K562 (cell line): ENCODE results near the gene CD52. TPM values are rescaled to one million over a fixed set of nuclear protein-coding genes. Genes with fewer than 3 reads are reported as not detected.
A peak's percentile ranks its signal among the peaks of the same experiment; 100 is the strongest.

ENCODE experiments used
- BHLHE40 ChIP-seq: IDR thresholded peaks from 2 replicates; pipeline ENCODE4 v1.6.1; 2011; ENCODE audit warnings: low read length, improper control_type of control experiment
- CHD1 ChIP-seq: fragments of 200-600 bp; sonication (generic); IDR thresholded peaks from one replicate; pipeline ENCODE4 v1.6.1; 2012; ENCODE audit warnings: mild to moderate bottlenecking, moderate library complexity, low read length, inconsistent platforms
- ELF1 ChIP-seq: fragments of 200-800 bp; sonication (Bioruptor generic); IDR thresholded peaks from 2 replicates; pipeline ENCODE4 v1.6.1; 2016; ENCODE audit warnings: missing genetic modification characterization, missing compliant biosample characterization
- FOXJ2 ChIP-seq: fragments of 200-800 bp; sonication (Bioruptor generic); IDR thresholded peaks from 2 replicates; pipeline ENCODE4 v1.6.1; 2016; ENCODE audit warnings: missing genetic modification characterization, missing compliant biosample characterization
- GATA2 ChIP-seq: sonication (generic); formaldehyde crosslinking; IDR thresholded peaks from 2 replicates; pipeline ENCODE4 v1.4.0; 2020; ENCODE audit warnings: mild to moderate bottlenecking, missing genetic modification reagents
- KDM1A ChIP-seq, 2 experiments: fragments of 450-650 bp; IDR thresholded peaks; 2 replicates each; pipeline ENCODE4 v1.6.1; 2016; ENCODE audit warnings: mild to moderate bottlenecking in 2 of 2
- KLF13 ChIP-seq: fragments of 450-650 bp; IDR thresholded peaks from 2 replicates; pipeline ENCODE4 v1.6.1; 2016; ENCODE audit warnings: missing genetic modification characterization, low read depth, mild to moderate bottlenecking, missing compliant biosample characterization, moderate library complexity, borderline replicate concordance
- MAZ ChIP-seq, 2 experiments: fragments of 450-650 bp in 1 of 2; sonication (generic) in 1 of 2; formaldehyde crosslinking; IDR thresholded peaks in 1 of 2; conservative IDR thresholded peaks in 1 of 2; 2 replicates each; pipeline versions ENCODE4 v1.4.0 to v1.5.0; 2020; ENCODE audit warnings: mild to moderate bottlenecking in 1 of 2, missing genetic modification reagents in 1 of 2
- MTA3 ChIP-seq: fragments of 450-650 bp; formaldehyde crosslinking; IDR thresholded peaks from 2 replicates; pipeline ENCODE4 v1.6.1; 2017; ENCODE audit warnings: mild to moderate bottlenecking, borderline replicate concordance
- RCOR1 ChIP-seq, 2 experiments: IDR thresholded peaks; 2 replicates each; pipeline ENCODE4 v1.6.1; 2012; ENCODE audit warnings: low read depth in 2 of 2, low read length in 2 of 2, borderline replicate concordance in 1 of 2, improper control_type of control experiment in 1 of 2
- SMARCA4 ChIP-seq: fragments of 450-650 bp; IDR thresholded peaks from 2 replicates; pipeline ENCODE4 v1.6.1; 2016
- TEAD4 ChIP-seq, 2 experiments: sonication (generic) in 1 of 2; formaldehyde crosslinking in 1 of 2; IDR thresholded peaks; 2 replicates each; pipeline versions ENCODE4 v1.6.1 to v1.8.0; 2012 to 2022; ENCODE audit warnings: borderline replicate concordance in 1 of 2, inconsistent platforms in 1 of 2, low read length in 1 of 2, mild to moderate bottlenecking in 1 of 2, missing genetic modification reagents in 1 of 2
- ZNF212 ChIP-seq: fragments of 450-650 bp; formaldehyde crosslinking; IDR thresholded peaks from 2 replicates; pipeline ENCODE4 v1.4.0; 2020; ENCODE audit warnings: mild to moderate bottlenecking
- polyA plus RNA-seq, 8 experiments: library from polyadenylated mRNA; depleted of rRNA in 4 of 8; stranded (reverse) in 5 of 8; unstranded in 3 of 8; fragments of >200 nt; fragmentation: Nextera tagmentation in 2 of 8; fragmentation: Illumina TruSeq in 1 of 8; extraction: Ambion mirVana in 2 of 8; extraction: Trizol in 1 of 8; gene quantifications; 2 replicates each; pipeline versions ENCODE4 v1.2.1 to v1.2.3, GENCODE V29; 2011 to 2014; ENCODE audit warnings: inconsistent platforms in 1 of 8, missing spikeins in 1 of 8
- total RNA-seq, 7 experiments: library from RNA; depleted of rRNA in 6 of 7; stranded (reverse); fragments of >200 nt in 6 of 7; fragmentation: Illumina TruSeq in 2 of 7; extraction: Trizol in 2 of 7; gene quantifications; 2 replicates each; pipeline versions ENCODE4 v1.2.1 to v1.2.3, GENCODE V29; 2011 to 2021; ENCODE audit warnings: low replicate concordance in 1 of 7
- TF ChIP-seq, protein P1 (sequence below), 2 experiments: fragments of 450-650 bp; formaldehyde crosslinking in 1 of 2; IDR thresholded peaks; 2 replicates each; pipeline versions ENCODE4 v1.4.0 to v1.6.1; 2014 to 2020; ENCODE audit warnings: mild to moderate bottlenecking in 2 of 2, borderline replicate concordance in 1 of 2, low read depth in 1 of 2
- TF ChIP-seq, protein P2 (sequence below), 2 experiments: fragments of 450-650 bp in 1 of 2; sonication (generic) in 1 of 2; formaldehyde crosslinking in 1 of 2; IDR thresholded peaks in 1 of 2; conservative IDR thresholded peaks in 1 of 2; 2 replicates each; pipeline versions ENCODE4 v1.6.1 to v1.8.1; 2016 to 2023; ENCODE audit warnings: mild to moderate bottlenecking in 2 of 2, moderate library complexity in 2 of 2, inconsistent platforms in 1 of 2, missing genetic modification reagents in 1 of 2

The CD52 gene
- total and polyA plus RNA-seq, 9 of the 15 experiments (the other 6 are each of a cell fraction or from before 2014, with no cell fraction given): 34.9 to 488 (median 173) TPM

DNA sequence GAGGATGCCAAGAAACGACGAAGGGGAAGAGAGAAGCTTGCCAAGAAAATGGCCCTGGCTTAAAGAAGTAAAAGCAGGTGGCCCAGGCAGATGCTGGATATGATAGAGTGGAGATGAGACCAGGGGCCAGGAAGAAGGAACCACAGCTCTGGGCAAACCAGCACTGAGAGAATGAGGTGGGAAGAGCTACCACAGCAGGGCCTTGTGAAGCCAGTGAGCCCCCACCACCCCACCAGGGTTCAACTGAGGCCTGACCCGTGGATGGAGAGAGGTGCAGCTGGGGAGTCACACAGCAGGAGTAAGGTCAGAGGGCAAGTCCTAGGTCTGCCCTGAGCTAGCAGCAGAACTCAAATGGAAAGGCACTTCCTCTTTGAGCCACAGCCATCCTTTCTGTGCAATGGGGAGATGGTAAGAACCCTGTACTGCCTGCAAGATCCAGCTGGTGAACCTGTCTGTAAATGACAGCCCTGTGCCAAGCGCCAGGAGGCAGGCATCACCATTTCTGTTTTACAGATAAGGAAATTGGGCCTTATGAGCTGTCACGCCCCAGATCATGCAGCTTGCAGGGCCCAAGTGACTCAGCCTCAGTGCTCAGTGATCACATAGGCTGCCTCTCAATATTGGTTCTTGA, 29.3 kb upstream of the CD52 start (continued):
- TF ChIP-seq, protein P1, sequence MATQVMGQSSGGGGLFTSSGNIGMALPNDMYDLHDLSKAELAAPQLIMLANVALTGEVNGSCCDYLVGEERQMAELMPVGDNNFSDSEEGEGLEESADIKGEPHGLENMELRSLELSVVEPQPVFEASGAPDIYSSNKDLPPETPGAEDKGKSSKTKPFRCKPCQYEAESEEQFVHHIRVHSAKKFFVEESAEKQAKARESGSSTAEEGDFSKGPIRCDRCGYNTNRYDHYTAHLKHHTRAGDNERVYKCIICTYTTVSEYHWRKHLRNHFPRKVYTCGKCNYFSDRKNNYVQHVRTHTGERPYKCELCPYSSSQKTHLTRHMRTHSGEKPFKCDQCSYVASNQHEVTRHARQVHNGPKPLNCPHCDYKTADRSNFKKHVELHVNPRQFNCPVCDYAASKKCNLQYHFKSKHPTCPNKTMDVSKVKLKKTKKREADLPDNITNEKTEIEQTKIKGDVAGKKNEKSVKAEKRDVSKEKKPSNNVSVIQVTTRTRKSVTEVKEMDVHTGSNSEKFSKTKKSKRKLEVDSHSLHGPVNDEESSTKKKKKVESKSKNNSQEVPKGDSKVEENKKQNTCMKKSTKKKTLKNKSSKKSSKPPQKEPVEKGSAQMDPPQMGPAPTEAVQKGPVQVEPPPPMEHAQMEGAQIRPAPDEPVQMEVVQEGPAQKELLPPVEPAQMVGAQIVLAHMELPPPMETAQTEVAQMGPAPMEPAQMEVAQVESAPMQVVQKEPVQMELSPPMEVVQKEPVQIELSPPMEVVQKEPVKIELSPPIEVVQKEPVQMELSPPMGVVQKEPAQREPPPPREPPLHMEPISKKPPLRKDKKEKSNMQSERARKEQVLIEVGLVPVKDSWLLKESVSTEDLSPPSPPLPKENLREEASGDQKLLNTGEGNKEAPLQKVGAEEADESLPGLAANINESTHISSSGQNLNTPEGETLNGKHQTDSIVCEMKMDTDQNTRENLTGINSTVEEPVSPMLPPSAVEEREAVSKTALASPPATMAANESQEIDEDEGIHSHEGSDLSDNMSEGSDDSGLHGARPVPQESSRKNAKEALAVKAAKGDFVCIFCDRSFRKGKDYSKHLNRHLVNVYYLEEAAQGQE (IDR thresholded peaks at IDR 0.05; ENCODE audit: borderline replicate concordance): 0 out of 2 replicates have a peak, but pooled peaks have one; percentile 12
- TF ChIP-seq, protein P1 (CRISPR knock-in tag; IDR thresholded peaks at IDR 0.05; ENCODE audit: low read depth): 0 out of 2 replicates have a peak, but pooled peaks have one; percentile 49
- peak; percentile 4; the same call in 1 of the 2 replicates for TF ChIP-seq BHLHE40
- TF ChIP-seq GATA2 (CRISPR knock-in tag): peak; percentile 66
- TF ChIP-seq, protein P2, sequence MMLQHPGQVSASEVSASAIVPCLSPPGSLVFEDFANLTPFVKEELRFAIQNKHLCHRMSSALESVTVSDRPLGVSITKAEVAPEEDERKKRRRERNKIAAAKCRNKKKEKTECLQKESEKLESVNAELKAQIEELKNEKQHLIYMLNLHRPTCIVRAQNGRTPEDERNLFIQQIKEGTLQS (IDR thresholded peaks at IDR 0.05): peak; percentile 60
- TF ChIP-seq, protein P2 (CRISPR knock-in tag; conservative IDR thresholded peaks at IDR 0.05): no peak
- peak; percentile 44 for TF ChIP-seq SMARCA4
- 0 out of 2 replicates have a peak, but pooled peaks have one; percentile 36 for TF ChIP-seq MTA3
- 0 out of 2 replicates have a peak, but pooled peaks have one; percentile 18 for TF ChIP-seq KLF13 (tag)
- 0 out of 4 replicates have a peak, but pooled peaks of 1 of the 2 experiments have one; percentile 40 for TF ChIP-seq RCOR1 (IDR thresholded peaks at IDR 0.05; ENCODE audit: borderline replicate concordance in 1 of 2, low read depth in 2 of 2, low read length in 2 of 2)
- TF ChIP-seq ELF1: peak; percentile 38; the same call in 1 of the 2 replicates
- no peak for TF ChIP-seq FOXJ2 (tag)
- TF ChIP-seq CHD1: no peak
- peak; percentile 34; the same call in 1 of the 2 replicates for TF ChIP-seq TEAD4 (IDR thresholded peaks at IDR 0.05; ENCODE audit: low read length)
- TF ChIP-seq TEAD4 (CRISPR knock-in tag; IDR thresholded peaks at IDR 0.05; ENCODE audit: borderline replicate concordance): no peak
- 0 out of 4 replicates have a peak, but pooled peaks have one; percentile 39 to 53 for TF ChIP-seq KDM1A (IDR thresholded peaks at IDR 0.05)
- TF ChIP-seq MAZ (CRISPR knock-in tag; conservative IDR thresholded peaks at IDR 0.05 in 1 of 2, IDR thresholded peaks at IDR 0.05 in 1 of 2): peak in 1 of 2 experiments; percentile 64; a peak in 2 of 4 replicates
- TF ChIP-seq ZNF212 (CRISPR knock-in tag): 0 out of 2 replicates have a peak, but pooled peaks have one; percentile 14
